HepG2 (cell line): ENCODE measurements around the gene AHCY. TPM values are rescaled to one million over a fixed set of nuclear protein-coding genes. Genes with fewer than 3 reads are reported as not detected.

Source experiments
- ATAC-seq: fragments of 200-7000 bp; cut with Tn5 transposase; 3 replicates; pipeline ENCODE4 v1.9.1; 2020; ENCODE audit warnings: mild to moderate bottlenecking, moderate library complexity
- BruUV-seq: library from RNA; stranded (reverse); fragments of 400-500 nt; replicated peaks from 2 replicates; lab custom pipeline; 2021; lab: Mats Ljungman, UMichigan
- CTCF ChIA-PET: fragments of 300-600 bp; formaldehyde crosslinking; extraction: SDS; loops from one replicate; lab custom pipeline; 2021; ENCODE audit warnings: low total read pairs, inconsistent platforms, low intra/inter-chr PET ratio; lab: Yijun Ruan, JAX
- POLR2A ChIA-PET: fragments of 350-600 bp; sonication (Branson Sonifier 250); formaldehyde crosslinking; loops from one replicate; lab custom pipeline; 2020; ENCODE audit warnings: antibody characterized with exemption, inconsistent platforms; lab: Yijun Ruan, JAX
- DNase-seq: peaks from one replicate; pipeline ENCODE4 v3.0.0-alpha.2; 2015; ENCODE audit warnings: low spot score
- FAIRE-seq: peaks from 3 replicates; lab custom pipeline; 2011; peaks lifted over from hg19 to GRCh38; lab: Jason Lieb, UNC
- H2AFZ ChIP-seq: one replicate; pipeline ENCODE4 v1.6.1; 2011; ENCODE audit warnings: low read length, inconsistent platforms
- H3K27ac ChIP-seq: fragments of 300-600 bp; 3 replicates; pipeline ENCODE4 v1.8.0; 2011; ENCODE audit warnings: mixed run types, mild to moderate bottlenecking, mixed read lengths, low read length, inconsistent platforms; ENCODE audit not compliant: insufficient read depth; ENCODE audit errors: extremely low read length
- H3K27me3 ChIP-seq, 2 experiments: fragments of 200-600 bp in 1 of 2; 2 replicates in 1 of 2; 3 replicates in 1 of 2; pipeline versions ENCODE4 v1.6.0 to v1.8.0; 2011; ENCODE audit warnings: low read length in 2 of 2, mild to moderate bottlenecking in 2 of 2, moderate library complexity in 2 of 2, inconsistent platforms in 1 of 2; ENCODE audit not compliant: insufficient read depth in 2 of 2, control insufficient read depth in 1 of 2
- H3K36me3 ChIP-seq, 2 experiments: fragments of 200-600 bp in 1 of 2; replicated peaks in 1 of 2; 2 replicates in 1 of 2; 3 replicates in 1 of 2; pipeline versions ENCODE4 v1.5.1 to v1.8.0; 2011; ENCODE audit warnings: low read length in 2 of 2, inconsistent platforms in 1 of 2; ENCODE audit not compliant: insufficient read depth in 2 of 2, control insufficient read depth in 1 of 2
- H3K4me1 ChIP-seq: 2 replicates; pipeline ENCODE4 v1.5.1; 2012; ENCODE audit warnings: low read length, inconsistent platforms; ENCODE audit not compliant: insufficient read depth
- H3K4me2 ChIP-seq: 2 replicates; pipeline ENCODE4 v1.6.0; 2011; ENCODE audit warnings: low read depth, low read length, inconsistent platforms
- H3K4me3 ChIP-seq, 3 experiments: fragments of 200-600 bp in 1 of 3; sonication (generic), shearing (Covaris generic) in 1 of 3; replicated peaks in 1 of 3; 2 replicates each; pipeline ENCODE4 v1.5.1; 2011 to 2016; ENCODE audit warnings: low read length in 3 of 3, inconsistent platforms in 2 of 3, low read depth in 2 of 3, mild to moderate bottlenecking in 2 of 3, control low read depth in 1 of 3, mixed read lengths in 1 of 3; ENCODE audit not compliant: insufficient read depth in 1 of 3
- H3K79me2 ChIP-seq: one replicate; pipeline ENCODE4 v1.6.1; 2011; ENCODE audit warnings: low read length, inconsistent platforms; ENCODE audit not compliant: insufficient read depth
- H3K9ac ChIP-seq: 2 replicates; pipeline ENCODE4 v1.6.0; 2011; ENCODE audit warnings: mild to moderate bottlenecking, low read depth, low read length, inconsistent platforms; ENCODE audit not compliant: insufficient read depth
- H3K9me3 ChIP-seq: 2 replicates; pipeline ENCODE4 v1.5.1; 2012; ENCODE audit warnings: mild to moderate bottlenecking, low read length
- H4K20me1 ChIP-seq: 2 replicates; pipeline ENCODE4 v1.6.0; 2011; ENCODE audit warnings: inconsistent platforms, mild to moderate bottlenecking, low read length, moderate library complexity; ENCODE audit not compliant: insufficient read depth
- GATA4 ChIP-seq: sonication (generic); IDR thresholded peaks from 2 replicates; pipeline ENCODE4 v1.6.1; 2016; ENCODE audit warnings: antibody characterized with exemption, low read depth, borderline replicate concordance
- RFXANK ChIP-seq: IDR thresholded peaks from 2 replicates; pipeline ENCODE4 v1.6.1; 2016
- WIZ ChIP-seq: sonication (generic); formaldehyde crosslinking; IDR thresholded peaks from 2 replicates; pipeline ENCODE4 v1.5.1; 2020; ENCODE audit warnings: mild to moderate bottlenecking, missing genetic modification reagents
- ZNF292 ChIP-seq: sonication (generic); formaldehyde crosslinking; IDR thresholded peaks from 2 replicates; pipeline ENCODE4 v1.8.1; 2022; ENCODE audit warnings: mild to moderate bottlenecking, low read depth, missing genetic modification reagents, borderline replicate concordance
- ZNF484 ChIP-seq: sonication (generic); formaldehyde crosslinking; IDR thresholded peaks from 2 replicates; pipeline ENCODE4 v1.5.1; 2020; ENCODE audit warnings: mild to moderate bottlenecking, low read depth, missing genetic modification reagents, borderline replicate concordance
- ZNF547 ChIP-seq: sonication (generic); formaldehyde crosslinking; IDR thresholded peaks from 2 replicates; pipeline ENCODE4 v1.5.1; 2020; ENCODE audit warnings: mild to moderate bottlenecking, missing genetic modification reagents
- WGBS: methylation state at CpG from one replicate; pipeline ENCODE4 v1.1.6; 2017; ENCODE audit warnings: low lambda C conversion rate; 5-methylcytosine and 5-hydroxymethylcytosine counted together
- in situ Hi-C: cut with HindIII; loops from 2 replicates; pipeline ENCODE4 v1.10.0; 2017; ENCODE audit warnings: low pct_unique_long_range_greater_than_20kb; ENCODE audit not compliant: extremely low pct_ligation_motif_present
- intact Hi-C: fragments of 100-400 bp; cut with micrococcal nuclease; formaldehyde crosslinking; loops from one replicate; pipeline ENCODE4 v1.10.0; 2022; ENCODE audit not compliant: unreplicated experiment
- polyA plus RNA-seq, 8 experiments: library from polyadenylated mRNA; depleted of rRNA in 3 of 8; stranded (reverse) in 7 of 8; unstranded in 1 of 8; fragments of >200 nt; fragmentation: Illumina TruSeq in 4 of 8; extraction: Trizol in 4 of 8; gene quantifications; 2 replicates each; pipeline versions ENCODE4 v1.2.1 to v1.2.3, GENCODE V29; 2011 to 2016; ENCODE audit warnings: low read depth in 4 of 8, missing spikeins in 1 of 8, mixed read lengths in 1 of 8; ENCODE audit not compliant: insufficient read depth in 1 of 8
- total RNA-seq, 5 experiments: library from RNA; depleted of rRNA; stranded (reverse); fragments of >200 nt; fragmentation: Illumina TruSeq; extraction: Trizol; gene quantifications; 2 replicates each; pipeline ENCODE4 v1.2.3, GENCODE V29; 2016; ENCODE audit warnings: low read depth in 1 of 5
- TF ChIP-seq, protein P1 (sequence below): sonication (generic); formaldehyde crosslinking; IDR thresholded peaks from 2 replicates; pipeline ENCODE4 v1.5.0; 2020; ENCODE audit warnings: mild to moderate bottlenecking, missing genetic modification reagents

AHCY gene
- total and polyA plus RNA-seq, 2 of the 13 experiments (the other 11 are each of a cell fraction or from before 2014, with no cell fraction given), result 407 to 419 TPM

DNA sequence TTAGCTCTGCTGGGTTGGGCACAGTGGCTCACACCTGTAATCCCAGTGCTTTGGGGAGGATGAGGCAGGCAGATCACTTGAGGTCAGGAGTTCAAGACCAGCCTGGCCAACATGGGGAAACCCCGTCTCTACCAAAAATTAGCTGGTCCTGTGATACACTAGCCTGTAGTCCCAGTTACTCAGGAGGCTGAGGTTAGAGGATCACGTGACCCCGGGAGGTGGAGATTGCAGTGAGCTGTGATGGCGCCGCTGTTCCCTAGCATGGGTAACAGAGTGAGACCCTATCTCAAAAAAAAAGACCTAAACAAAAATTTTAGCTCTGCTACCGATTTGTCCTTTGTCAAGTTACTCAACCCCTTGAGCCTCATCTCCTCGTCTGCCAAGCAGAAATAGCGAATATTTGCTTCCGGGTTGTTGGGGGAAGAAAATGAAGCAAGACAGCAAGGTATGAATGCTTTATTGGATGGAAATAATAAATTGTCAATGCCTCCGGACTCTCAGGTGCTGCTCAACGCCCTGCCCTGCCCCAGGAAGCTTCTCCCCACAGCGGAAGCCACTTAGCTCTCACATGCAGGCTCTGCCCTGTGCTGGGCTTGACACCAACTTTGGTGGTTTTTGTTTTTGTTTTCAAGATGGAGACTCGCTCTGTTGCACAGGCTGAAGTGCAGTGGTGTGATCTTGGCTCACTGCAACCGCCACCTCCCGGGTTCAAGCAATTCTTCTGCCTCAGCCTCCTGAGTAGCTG lies 35.0 kb upstream of the AHCY start:
- H4K20me1 ChIP-seq, result no peaks in the 10 kb centered on the region
- H3K4me2 ChIP-seq, result no peak overlapping the region
- no peak overlapping the region for H3K27ac ChIP-seq
- no peaks in the 10 kb centered on the region for H3K9me3 ChIP-seq
- WGBS, result 91% methylated on average over 15 of the region's 15 CpGs
- TF ChIP-seq ZNF547 (CRISPR knock-in tag) (0 out of 2 replicates have a peak, but pooled peaks have one; percentile 9), ZNF484 (CRISPR knock-in tag) (no peak), GATA4 (no peak), RFXANK (CRISPR knock-in tag) (no peak), ZNF292 (0 out of 2 replicates have a peak, but pooled peaks have one; percentile 10)
- ATAC-seq (no peak), FAIRE-seq (no peak), DNase-seq (no peak)
- H3K4me3 ChIP-seq, result no peak overlapping the region
- no peak overlapping the region for H3K9ac ChIP-seq
- POLR2A ChIA-PET, result interaction anchor here (0.5 to 7.5 kb wide), 5 partner anchors 9 to 37 kb away, joined by 3 to 89 read pairs (median 3); partner anchors contain the start of gene ITCH
- intact Hi-C loops, result no loop called here
- no peak overlapping the region for H2AFZ ChIP-seq
- no TSS peak for BruUV-seq
- in situ Hi-C loops, result no loop called here
- no peaks in the 10 kb centered on the region for H3K36me3 ChIP-seq
- CTCF ChIA-PET, result no interaction called here
- no peaks in the 10 kb centered on the region for H3K27me3 ChIP-seq
- H3K79me2 ChIP-seq, result no peaks in the 10 kb centered on the region
- H3K4me1 ChIP-seq, result peaks cover 68% of the 10 kb centered on the region

DNA sequence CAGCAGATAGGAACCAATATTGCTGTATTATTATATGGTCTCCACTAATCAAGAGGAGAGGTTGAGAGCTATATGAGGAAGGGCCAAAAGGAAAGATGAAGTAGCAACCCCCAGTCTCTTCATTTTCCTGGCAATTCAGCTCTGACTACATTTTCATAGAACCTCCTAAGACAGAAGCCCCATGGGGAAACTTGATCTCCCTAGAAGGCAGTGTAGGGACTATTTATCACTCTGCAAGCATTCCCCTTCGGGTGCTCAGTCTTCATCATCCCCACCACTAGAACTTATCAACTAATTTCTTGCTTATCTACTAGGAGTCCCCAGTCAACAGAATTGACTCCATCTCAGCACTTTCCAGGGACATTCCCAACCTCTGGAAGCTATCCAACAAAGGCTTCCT lies 34.4 kb upstream of the AHCY start:
- in situ Hi-C loops, result no loop called here
- no peaks in the 10 kb centered on the region for H4K20me1 ChIP-seq
- no TSS peak for BruUV-seq
- FAIRE-seq (no peak), DNase-seq (no peak), ATAC-seq (no peak)
- H3K27me3 ChIP-seq, result no peaks in the 10 kb centered on the region
- H3K27ac ChIP-seq, result no peak overlapping the region
- no peak overlapping the region for H3K9ac ChIP-seq
- H3K9me3 ChIP-seq, result no peaks in the 10 kb centered on the region
- POLR2A ChIA-PET, result interaction anchor here (0.5 to 7.5 kb wide), 4 partner anchors 9 to 37 kb away, joined by 3 to 89 read pairs (median 3); partner anchors contain the start of gene ITCH
- peaks cover 62% of the 10 kb centered on the region for H3K4me1 ChIP-seq
- WGBS, result 67% methylated on average over 1 of the region's 1 CpG
- H2AFZ ChIP-seq, result no peak overlapping the region
- no peak overlapping the region for H3K4me2 ChIP-seq
- TF ChIP-seq, protein P1, sequence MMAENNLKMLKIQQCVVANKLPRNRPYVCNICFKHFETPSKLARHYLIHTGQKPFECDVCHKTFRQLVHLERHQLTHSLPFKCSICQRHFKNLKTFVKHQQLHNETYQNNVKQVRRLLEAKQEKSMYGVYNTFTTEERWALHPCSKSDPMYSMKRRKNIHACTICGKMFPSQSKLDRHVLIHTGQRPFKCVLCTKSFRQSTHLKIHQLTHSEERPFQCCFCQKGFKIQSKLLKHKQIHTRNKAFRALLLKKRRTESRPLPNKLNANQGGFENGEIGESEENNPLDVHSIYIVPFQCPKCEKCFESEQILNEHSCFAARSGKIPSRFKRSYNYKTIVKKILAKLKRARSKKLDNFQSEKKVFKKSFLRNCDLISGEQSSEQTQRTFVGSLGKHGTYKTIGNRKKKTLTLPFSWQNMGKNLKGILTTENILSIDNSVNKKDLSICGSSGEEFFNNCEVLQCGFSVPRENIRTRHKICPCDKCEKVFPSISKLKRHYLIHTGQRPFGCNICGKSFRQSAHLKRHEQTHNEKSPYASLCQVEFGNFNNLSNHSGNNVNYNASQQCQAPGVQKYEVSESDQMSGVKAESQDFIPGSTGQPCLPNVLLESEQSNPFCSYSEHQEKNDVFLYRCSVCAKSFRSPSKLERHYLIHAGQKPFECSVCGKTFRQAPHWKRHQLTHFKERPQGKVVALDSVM (CRISPR knock-in tag), result 0 out of 2 replicates have a peak, but pooled peaks have one; percentile 6
- no peak for TF ChIP-seq WIZ (CRISPR knock-in tag)
- CTCF ChIA-PET, result no interaction called here
- H3K4me3 ChIP-seq, result no peak overlapping the region
- no peaks in the 10 kb centered on the region for H3K36me3 ChIP-seq
- no peaks in the 10 kb centered on the region for H3K79me2 ChIP-seq
- intact Hi-C loops, result no loop called here
